ENCODE measurements around the gene AMOT.

The AMOT gene

GRCh38 chrX:112800971-112801775, 39.5 kb downstream of the AMOT start:
- DNase-seq (ENCODE audit: low read depth): no peak

- DNase-seq (ENCODE audit: low read depth): no peak
Measured at GRCh38 chrX:112799425-112799824, 41.2 kb downstream of the AMOT start.

- DNase-seq (ENCODE audit: low read depth): no peak
Measured at GRCh38 chrX:112798736-112799135, 41.9 kb downstream of the AMOT start.

GRCh38 chrX:112789931-112790330, 50.7 kb downstream of the AMOT start:
- DNase-seq (ENCODE audit: low read depth): no peak

- DNase-seq (ENCODE audit: low read depth): no peak
Measured at GRCh38 chrX:112786076-112786475, 54.6 kb downstream of the AMOT start.

- no peak for DNase-seq (ENCODE audit: low read depth)
Measured at GRCh38 chrX:112785344-112785743, 55.3 kb downstream of the AMOT start.

- no peak for DNase-seq (ENCODE audit: low read depth)
Measured at GRCh38 chrX:112784692-112785091, 55.9 kb downstream of the AMOT start.

- DNase-seq (ENCODE audit: low read depth): no peak
Measured at GRCh38 chrX:112779139-112779538, 61.5 kb downstream of the AMOT start.

GRCh38 chrX:112774651-112775293, 65.9 kb downstream of the AMOT start:
- DNase-seq (ENCODE audit: low read depth): no peak

GRCh38 chrX:112774142-112774541, 66.5 kb downstream of the AMOT start:
- DNase-seq (ENCODE audit: low read depth): no peak

GRCh38 chrX:112769034-112769433, 71.6 kb downstream of the AMOT start:
- peak; percentile 51 for DNase-seq (ENCODE audit: low read depth)

- no peak for DNase-seq (ENCODE audit: low read depth)
Measured at GRCh38 chrX:112768563-112768962, 72.1 kb downstream of the AMOT start.

- no peak for DNase-seq (ENCODE audit: low read depth)
Measured at GRCh38 chrX:112766774-112767173, 73.9 kb downstream of the AMOT start.

GRCh38 chrX:112761242-112762207, 79.1 kb downstream of the AMOT start:
- no peak for DNase-seq (ENCODE audit: low read depth)

- no peak for DNase-seq (ENCODE audit: low read depth)
Measured at GRCh38 chrX:112760697-112761096, 79.9 kb downstream of the AMOT start.

GRCh38 chrX:112759966-112760365, 80.7 kb downstream of the AMOT start:
- no peak for DNase-seq (ENCODE audit: low read depth)

GRCh38 chrX:112759512-112759911, 81.1 kb downstream of the AMOT start:
- no peak for DNase-seq (ENCODE audit: low read depth)

GRCh38 chrX:112757946-112758345, 82.7 kb downstream of the AMOT start:
- DNase-seq (ENCODE audit: low read depth): no peak

GRCh38 chrX:112753116-112753515, 87.5 kb downstream of the AMOT start:
- no peak for DNase-seq (ENCODE audit: low read depth)

- no peak for DNase-seq (ENCODE audit: low read depth)
Measured at GRCh38 chrX:112751076-112751475, 89.6 kb downstream of the AMOT start.

- DNase-seq (ENCODE audit: low read depth): no peak
Measured at GRCh38 chrX:112746812-112747595, 93.6 kb downstream of the AMOT start.

Measured in GM04503 (cell line).